Loucy (cell line): Measurements from ENCODE around the gene KLHL21.
"Not testable (repeated sequence)": the region's sequence is repeated elsewhere in the genome, so short reads cannot be mapped to it uniquely, and the experiment has no call there.

Experiments used
- H2AFZ ChIP-seq: fragments of 200-600 bp; sonication (generic); 2 replicates; pipeline ENCODE4 v1.6.0; 2016; ENCODE audit warnings: antibody characterized with exemption, mild to moderate bottlenecking, low read length, moderate library complexity
- H3F3A ChIP-seq: fragments of 200-600 bp; 2 replicates; pipeline ENCODE4 v1.6.0; 2016; ENCODE audit warnings: antibody characterized with exemption, low read depth, mild to moderate bottlenecking
- H3K27me3 ChIP-seq: fragments of 200-600 bp; sonication (generic); 2 replicates; pipeline ENCODE4 v1.6.1; 2014; ENCODE audit warnings: low read length, mild to moderate bottlenecking; ENCODE audit not compliant: insufficient read depth, poor library complexity, severe bottlenecking
- H3K36me3 ChIP-seq: fragments of 200-600 bp; sonication (generic); 2 replicates; pipeline ENCODE4 v1.6.1; 2016; ENCODE audit warnings: low read length; ENCODE audit not compliant: insufficient read depth
- H3K4me1 ChIP-seq: fragments of 200-600 bp; sonication (generic); 2 replicates; pipeline ENCODE4 v1.5.1; 2014; ENCODE audit warnings: low read length, mild to moderate bottlenecking; ENCODE audit not compliant: insufficient read depth, poor library complexity, severe bottlenecking
- H3K4me2 ChIP-seq: fragments of 200-600 bp; sonication (generic); 2 replicates; pipeline ENCODE4 v1.6.0; 2014; ENCODE audit warnings: antibody characterized with exemption, low read length, low read depth, mild to moderate bottlenecking; ENCODE audit not compliant: poor library complexity, severe bottlenecking
- H3K4me3 ChIP-seq: fragments of 200-600 bp; sonication (generic); 2 replicates; pipeline ENCODE4 v1.5.1; 2014; ENCODE audit warnings: low read length, mild to moderate bottlenecking, mixed read lengths; ENCODE audit not compliant: poor library complexity, severe bottlenecking
- H3K79me2 ChIP-seq: fragments of 200-600 bp; sonication (generic); 2 replicates; pipeline ENCODE4 v1.6.1; 2014; ENCODE audit warnings: low read length; ENCODE audit not compliant: insufficient read depth
- H3K9ac ChIP-seq: fragments of 200-600 bp; sonication (generic); 2 replicates; pipeline ENCODE4 v1.6.0; 2014; ENCODE audit warnings: mild to moderate bottlenecking, low read depth, low read length, moderate library complexity; ENCODE audit not compliant: poor library complexity, severe bottlenecking
- H3K9me2 ChIP-seq: fragments of 200-600 bp; sonication (generic); replicated peaks from 2 replicates; pipeline ENCODE4 v1.6.1; 2016; ENCODE audit warnings: low read depth, low read length, mixed read lengths
- H3K9me3 ChIP-seq: fragments of 200-600 bp; sonication (generic); 2 replicates; pipeline ENCODE4 v1.6.1; 2014; ENCODE audit warnings: mild to moderate bottlenecking, antibody characterized with exemption, low read length, low read depth; ENCODE audit not compliant: insufficient read depth
- H4K20me1 ChIP-seq: fragments of 200-600 bp; sonication (generic); 2 replicates; pipeline ENCODE4 v1.6.0; 2014; ENCODE audit warnings: antibody characterized with exemption, low read length, mild to moderate bottlenecking; ENCODE audit not compliant: insufficient read depth, poor library complexity, severe bottlenecking
- EZH2phosphoT487 ChIP-seq: fragments of 200-600 bp; IDR thresholded peaks from 2 replicates; pipeline ENCODE4 v1.6.1; 2018; ENCODE audit warnings: antibody characterized with exemption, mild to moderate bottlenecking, moderate library complexity, borderline replicate concordance
- TF ChIP-seq, protein P1 (sequence below): fragments of 200-600 bp; sonication (generic); conservative IDR thresholded peaks from 2 replicates; pipeline ENCODE4 v1.5.1; 2014; ENCODE audit warnings: mild to moderate bottlenecking, antibody characterized with exemption, low read length

Gene KLHL21

GRCh38 chr1:6601049-6601922 lies 1.4 kb downstream of the KLHL21 start:
- H3K4me2 ChIP-seq: peak overlapping the region; percentile 94
- TF ChIP-seq EZH2phosphoT487: no peak
- TF ChIP-seq, protein P1, sequence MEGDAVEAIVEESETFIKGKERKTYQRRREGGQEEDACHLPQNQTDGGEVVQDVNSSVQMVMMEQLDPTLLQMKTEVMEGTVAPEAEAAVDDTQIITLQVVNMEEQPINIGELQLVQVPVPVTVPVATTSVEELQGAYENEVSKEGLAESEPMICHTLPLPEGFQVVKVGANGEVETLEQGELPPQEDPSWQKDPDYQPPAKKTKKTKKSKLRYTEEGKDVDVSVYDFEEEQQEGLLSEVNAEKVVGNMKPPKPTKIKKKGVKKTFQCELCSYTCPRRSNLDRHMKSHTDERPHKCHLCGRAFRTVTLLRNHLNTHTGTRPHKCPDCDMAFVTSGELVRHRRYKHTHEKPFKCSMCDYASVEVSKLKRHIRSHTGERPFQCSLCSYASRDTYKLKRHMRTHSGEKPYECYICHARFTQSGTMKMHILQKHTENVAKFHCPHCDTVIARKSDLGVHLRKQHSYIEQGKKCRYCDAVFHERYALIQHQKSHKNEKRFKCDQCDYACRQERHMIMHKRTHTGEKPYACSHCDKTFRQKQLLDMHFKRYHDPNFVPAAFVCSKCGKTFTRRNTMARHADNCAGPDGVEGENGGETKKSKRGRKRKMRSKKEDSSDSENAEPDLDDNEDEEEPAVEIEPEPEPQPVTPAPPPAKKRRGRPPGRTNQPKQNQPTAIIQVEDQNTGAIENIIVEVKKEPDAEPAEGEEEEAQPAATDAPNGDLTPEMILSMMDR: 0 out of 2 replicates have a peak, but pooled peaks have one; percentile 18
- peaks cover 34% of the 10 kb centered on the region for H4K20me1 ChIP-seq
- peak overlapping the region; percentile 94 for H2AFZ ChIP-seq
- peak overlapping the region; percentile 74 for H3K9ac ChIP-seq
- H3K9me3 ChIP-seq: no peaks in the 10 kb centered on the region
- H3K36me3 ChIP-seq: peaks cover 19% of the 10 kb centered on the region; the same call in 1 of the 2 replicates
- no peaks in the 10 kb centered on the region for H3K9me2 ChIP-seq
- peaks cover 28% of the 10 kb centered on the region for H3K4me1 ChIP-seq
- H3K27me3 ChIP-seq: no peaks in the 10 kb centered on the region
- peak overlapping the region; percentile 81 for H3K4me3 ChIP-seq
- peaks cover 61% of the 10 kb centered on the region for H3K79me2 ChIP-seq
- H3F3A ChIP-seq: 0 out of 2 replicates have a peak, but pooled peaks cover 5% of the 10 kb centered on the region

DNA sequence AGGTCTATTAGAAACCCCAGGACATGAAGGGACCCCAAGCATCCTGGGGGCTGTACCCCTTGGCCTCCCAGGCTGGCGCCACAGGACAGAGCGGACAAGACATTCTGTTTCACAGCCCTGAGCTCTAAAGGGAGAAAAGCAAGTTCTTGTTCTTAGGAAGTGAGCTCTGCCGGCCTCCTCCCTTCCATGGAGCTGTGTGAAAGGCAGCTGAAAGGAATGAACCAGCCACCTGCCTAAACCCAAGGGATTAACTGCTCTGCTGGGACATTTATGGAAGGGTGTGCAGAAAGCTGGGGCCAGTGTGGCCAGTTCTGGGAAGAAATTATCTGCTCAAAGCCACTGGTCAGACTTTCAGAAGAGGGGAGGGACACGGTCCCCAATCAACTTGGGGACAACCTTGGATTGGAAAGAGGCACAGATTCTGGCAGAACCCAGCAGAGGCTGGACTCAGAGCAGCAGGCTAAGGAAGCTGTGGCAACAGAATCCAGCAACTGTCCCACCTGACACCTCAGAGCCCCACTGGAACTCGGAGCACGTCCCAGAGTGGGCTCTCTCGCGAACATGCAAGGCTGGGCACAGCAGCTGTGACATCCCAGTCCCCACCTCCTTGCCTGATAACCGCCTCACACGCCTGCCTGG lies 2.1 kb downstream of the KLHL21 start:
- TF ChIP-seq EZH2phosphoT487: no peak
- TF ChIP-seq, protein P1: no peak
- no peaks in the 10 kb centered on the region for H3K9me2 ChIP-seq
- peak overlapping the region; percentile 74 for H3K9ac ChIP-seq
- H3K4me1 ChIP-seq: peaks cover 28% of the 10 kb centered on the region
- peak overlapping the region; percentile 81 for H3K4me3 ChIP-seq
- H3F3A ChIP-seq: 0 out of 2 replicates have a peak, but pooled peaks cover 5% of the 10 kb centered on the region
- H3K4me2 ChIP-seq: peak overlapping the region; percentile 94
- H3K36me3 ChIP-seq: peaks cover 26% of the 10 kb centered on the region; the same call in 1 of the 2 replicates
- H3K27me3 ChIP-seq: no peaks in the 10 kb centered on the region
- peaks cover 69% of the 10 kb centered on the region for H3K79me2 ChIP-seq
- no peaks in the 10 kb centered on the region for H3K9me3 ChIP-seq
- peak overlapping the region; percentile 94 for H2AFZ ChIP-seq
- H4K20me1 ChIP-seq: peaks cover 36% of the 10 kb centered on the region

- Histone ChIP-seq H3K4me3 (peak overlapping the region; percentile 81), H3K36me3 (peaks cover 30% of the 10 kb centered on the region; the same call in 1 of the 2 replicates), H3K4me2 (peak overlapping the region; percentile 94), H4K20me1 (peaks cover 41% of the 10 kb centered on the region), H3K4me1 (peaks cover 28% of the 10 kb centered on the region), H3K9ac (peak overlapping the region; percentile 74), H3K79me2 (peaks cover 69% of the 10 kb centered on the region)
- H3K9me3 ChIP-seq, H3F3A ChIP-seq, H3K27me3 ChIP-seq, H2AFZ ChIP-seq, H3K9me2 ChIP-seq: not testable (repeated sequence)
These were observed 2.7 kb downstream of the KLHL21 start for GRCh38 chr1:6599991-6600390.
